Fibroblast of lung (primary cell): Measurements from ENCODE around the gene NTN4. TPM values are rescaled to one million over a fixed set of nuclear protein-coding genes. Genes with fewer than 3 reads are reported as not detected.

ENCODE experiments used
- DNase-seq, 2 donors: peaks; one replicate each; pipeline versions ENCODE4 v3.0.0 to v3.0.0-alpha.2; 2010; ENCODE audit warnings: low read depth in 2 of 2
- H2AFZ ChIP-seq: 2 replicates; pipeline ENCODE4 v1.5.1; 2012; ENCODE audit warnings: low read length, control low read depth, inconsistent platforms
- H3K27ac ChIP-seq: 2 replicates; pipeline ENCODE4 v1.5.1; 2011; ENCODE audit warnings: low read length, control low read depth; ENCODE audit not compliant: insufficient read depth
- H3K27me3 ChIP-seq: 2 replicates; pipeline ENCODE4 v1.5.1; 2011; ENCODE audit warnings: mild to moderate bottlenecking, low read length; ENCODE audit not compliant: control insufficient read depth, insufficient read depth
- H3K36me3 ChIP-seq: 2 replicates; pipeline ENCODE4 v1.5.1; 2011; ENCODE audit warnings: low read length; ENCODE audit not compliant: control insufficient read depth, insufficient read depth
- H3K4me1 ChIP-seq: 2 replicates; pipeline ENCODE4 v1.5.1; 2011; ENCODE audit warnings: low read length; ENCODE audit not compliant: control insufficient read depth, insufficient read depth; ENCODE audit errors: extremely low read depth
- H3K4me2 ChIP-seq: 2 replicates; pipeline ENCODE4 v1.5.1; 2011; ENCODE audit warnings: low read length, control low read depth; ENCODE audit not compliant: insufficient read depth; ENCODE audit errors: extremely low read depth
- H3K4me3 ChIP-seq, 4 experiments: fragments of 200-600 bp in 1 of 4; sonication (generic) in 1 of 4; replicated peaks in 1 of 4; 2 replicates each; pipeline ENCODE4 v1.5.1; 2011 to 2016; ENCODE audit warnings: low read length in 4 of 4, low read depth in 3 of 4, mild to moderate bottlenecking in 3 of 4, control low read depth in 2 of 4, inconsistent platforms in 1 of 4, mixed read lengths in 1 of 4; ENCODE audit not compliant: insufficient read depth in 1 of 4; ENCODE audit errors: control extremely low read depth in 1 of 4
- H3K79me2 ChIP-seq: 2 replicates; pipeline ENCODE4 v1.5.1; 2012; ENCODE audit warnings: mild to moderate bottlenecking, low read length, inconsistent platforms; ENCODE audit not compliant: control insufficient read depth, insufficient read depth
- H3K9ac ChIP-seq: 2 replicates; pipeline ENCODE4 v1.5.1; 2011; ENCODE audit warnings: mild to moderate bottlenecking, low read length, control low read depth; ENCODE audit not compliant: insufficient read depth
- H3K9me3 ChIP-seq: 2 replicates; pipeline ENCODE4 v1.5.1; 2012; ENCODE audit warnings: low read depth, low read length; ENCODE audit not compliant: control insufficient read depth, insufficient read depth
- H4K20me1 ChIP-seq: 2 replicates; pipeline ENCODE4 v1.5.1; 2011; ENCODE audit warnings: low read length; ENCODE audit not compliant: control insufficient read depth, insufficient read depth; ENCODE audit errors: extremely low read depth
- EZH2 ChIP-seq: IDR thresholded peaks from 2 replicates; pipeline ENCODE4 v1.5.1; 2012; ENCODE audit warnings: low read length, control low read depth, mild to moderate bottlenecking; ENCODE audit errors: missing control alignments
- polyA plus RNA-seq, 2 donors: library from polyadenylated mRNA; depleted of rRNA in 1 of 2; stranded (reverse) in 1 of 2; unstranded in 1 of 2; fragments of >200 nt; gene quantifications; 2 replicates each; pipeline ENCODE4 v1.2.1, GENCODE V29; 2011 to 2012; ENCODE audit warnings: missing spikeins in 1 of 2
- total RNA-seq: library from RNA; depleted of rRNA; stranded (reverse); fragments of >200 nt; gene quantifications from 2 replicates; pipeline ENCODE4 v1.2.1, GENCODE V29; 2014
- TF ChIP-seq, protein P1 (sequence below), 2 donors: IDR thresholded peaks in 1 of 2; conservative IDR thresholded peaks in 1 of 2; 1 replicate in 1 of 2; 2 replicates in 1 of 2; pipeline ENCODE4 v1.5.1; 2011 to 2012; ENCODE audit warnings: low read length in 2 of 2, control low read depth in 1 of 2, inconsistent platforms in 1 of 2, low read depth in 1 of 2, mild to moderate bottlenecking in 1 of 2

NTN4 gene
- total and polyA plus RNA-seq, 2 donors (not counting 1 experiment from before 2014, with no cell fraction given), result 28.6 to 170 TPM

DNA sequence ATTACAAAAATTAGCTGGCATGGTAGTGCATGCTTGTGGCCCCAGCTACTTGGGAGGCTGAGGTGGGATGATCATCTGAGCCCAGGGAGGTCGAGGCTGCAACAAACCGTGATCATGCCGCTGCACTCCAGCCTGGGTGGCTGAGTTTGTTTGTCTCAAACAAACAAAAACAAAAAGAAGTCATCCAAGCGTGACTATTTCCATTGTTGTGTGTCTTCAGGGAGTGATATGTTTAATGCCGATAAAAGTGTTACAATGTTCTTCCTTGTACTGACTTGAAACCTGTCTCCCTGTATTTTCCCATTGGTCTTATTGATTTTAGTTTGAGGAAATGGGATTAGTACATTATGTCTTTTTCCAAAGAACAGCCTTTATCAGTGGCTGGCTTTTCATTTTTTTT lies 163.7 kb downstream of the NTN4 start:
- H3K27ac ChIP-seq, result no peak overlapping the region
- no peak overlapping the region for H3K9ac ChIP-seq
- TF ChIP-seq EZH2, result no peak
- TF ChIP-seq, protein P1, sequence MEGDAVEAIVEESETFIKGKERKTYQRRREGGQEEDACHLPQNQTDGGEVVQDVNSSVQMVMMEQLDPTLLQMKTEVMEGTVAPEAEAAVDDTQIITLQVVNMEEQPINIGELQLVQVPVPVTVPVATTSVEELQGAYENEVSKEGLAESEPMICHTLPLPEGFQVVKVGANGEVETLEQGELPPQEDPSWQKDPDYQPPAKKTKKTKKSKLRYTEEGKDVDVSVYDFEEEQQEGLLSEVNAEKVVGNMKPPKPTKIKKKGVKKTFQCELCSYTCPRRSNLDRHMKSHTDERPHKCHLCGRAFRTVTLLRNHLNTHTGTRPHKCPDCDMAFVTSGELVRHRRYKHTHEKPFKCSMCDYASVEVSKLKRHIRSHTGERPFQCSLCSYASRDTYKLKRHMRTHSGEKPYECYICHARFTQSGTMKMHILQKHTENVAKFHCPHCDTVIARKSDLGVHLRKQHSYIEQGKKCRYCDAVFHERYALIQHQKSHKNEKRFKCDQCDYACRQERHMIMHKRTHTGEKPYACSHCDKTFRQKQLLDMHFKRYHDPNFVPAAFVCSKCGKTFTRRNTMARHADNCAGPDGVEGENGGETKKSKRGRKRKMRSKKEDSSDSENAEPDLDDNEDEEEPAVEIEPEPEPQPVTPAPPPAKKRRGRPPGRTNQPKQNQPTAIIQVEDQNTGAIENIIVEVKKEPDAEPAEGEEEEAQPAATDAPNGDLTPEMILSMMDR (conservative IDR thresholded peaks at IDR 0.05 in 1 of 2, IDR thresholded peaks at IDR 0.05 in 1 of 2; ENCODE audit: low read depth in 1 of 2, low read length in 2 of 2), result no peak
- H3K4me1 ChIP-seq, result no peaks in the 10 kb centered on the region
- no peak overlapping the region for H3K4me3 ChIP-seq
- no peaks in the 10 kb centered on the region for H4K20me1 ChIP-seq
- no peaks in the 10 kb centered on the region for H3K79me2 ChIP-seq
- H3K36me3 ChIP-seq, result no peaks in the 10 kb centered on the region
- H3K9me3 ChIP-seq, result no peaks in the 10 kb centered on the region
- H3K27me3 ChIP-seq, result no peaks in the 10 kb centered on the region
- DNase-seq, result no peak
- no peak overlapping the region for H3K4me2 ChIP-seq
- no peak overlapping the region for H2AFZ ChIP-seq

DNA sequence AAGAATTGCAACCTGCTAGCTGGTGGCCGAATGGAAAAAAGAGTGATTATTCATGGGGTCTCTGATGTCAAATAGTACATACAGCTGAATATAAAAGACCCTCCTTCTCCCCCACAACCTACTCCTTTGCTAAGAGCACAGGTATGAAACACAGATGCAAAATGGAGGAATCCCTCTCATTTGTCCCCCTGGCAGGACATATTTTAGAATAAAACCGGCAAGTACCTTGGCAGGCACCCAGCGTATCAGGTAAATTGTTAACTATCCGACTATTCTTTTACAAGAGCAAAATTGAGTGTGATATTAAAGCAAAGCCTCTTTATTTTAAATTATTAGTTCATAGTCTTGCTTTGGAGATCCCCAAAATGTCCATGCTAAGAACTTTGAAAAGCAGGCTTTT lies 165.6 kb downstream of the NTN4 start:
- Histone ChIP-seq H3K27ac (no peak overlapping the region), H2AFZ (no peak overlapping the region), H3K27me3 (no peaks in the 10 kb centered on the region), H3K9me3 (no peaks in the 10 kb centered on the region), H3K4me1 (no peaks in the 10 kb centered on the region), H3K36me3 (no peaks in the 10 kb centered on the region), H3K4me3 (no peak overlapping the region), H3K79me2 (no peaks in the 10 kb centered on the region), H3K9ac (no peak overlapping the region), H4K20me1 (no peaks in the 10 kb centered on the region), H3K4me2 (no peak overlapping the region)
- DNase-seq, result no peak
- no peak for TF ChIP-seq EZH2
- TF ChIP-seq, protein P1 (conservative IDR thresholded peaks at IDR 0.05 in 1 of 2, IDR thresholded peaks at IDR 0.05 in 1 of 2; ENCODE audit: low read depth in 1 of 2, low read length in 2 of 2), result no peak

DNA sequence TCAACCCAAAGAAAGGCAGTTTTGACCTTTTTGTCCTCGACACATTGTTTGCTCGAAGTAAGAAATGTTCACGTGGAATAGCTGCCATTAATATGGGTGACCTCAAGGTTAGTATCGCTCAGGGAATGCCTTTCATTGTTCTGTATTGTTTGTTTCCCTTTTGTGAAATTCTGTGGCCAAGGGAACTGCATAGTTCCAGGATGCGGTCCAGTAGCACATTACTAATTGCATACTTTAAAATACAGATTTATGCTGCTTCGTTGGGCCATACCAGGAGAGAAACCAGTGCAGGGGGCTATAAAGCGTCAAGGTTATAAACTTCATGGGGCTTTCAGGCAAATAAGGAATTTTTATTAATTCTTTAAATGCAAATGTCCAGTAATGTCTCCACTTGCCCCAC lies 166.0 kb downstream of the NTN4 start:
- Histone ChIP-seq H3K4me2 (no peak overlapping the region), H3K36me3 (no peaks in the 10 kb centered on the region), H4K20me1 (no peaks in the 10 kb centered on the region), H3K9me3 (no peaks in the 10 kb centered on the region), H3K4me3 (no peak overlapping the region), H3K27me3 (no peaks in the 10 kb centered on the region), H3K9ac (no peak overlapping the region), H2AFZ (no peak overlapping the region), H3K4me1 (no peaks in the 10 kb centered on the region), H3K79me2 (no peaks in the 10 kb centered on the region), H3K27ac (no peak overlapping the region)
- TF ChIP-seq EZH2, result no peak
- TF ChIP-seq, protein P1 (conservative IDR thresholded peaks at IDR 0.05 in 1 of 2, IDR thresholded peaks at IDR 0.05 in 1 of 2; ENCODE audit: low read depth in 1 of 2, low read length in 2 of 2), result no peak
- peak in 1 of 2 donors; percentile 90 for DNase-seq
